Heart left ventricle (tissue), 16 donors: ENCODE results near the gene PCMTD2. TPM values are rescaled to one million over a fixed set of nuclear protein-coding genes. Genes with fewer than 3 reads are reported as not detected.

Experiments used
- ATAC-seq, 4 donors: fragments of 200-7000 bp; cut with Tn5 transposase; one replicate each; pipeline ENCODE4 v1.9.1; 2020 to 2022; ENCODE audit warnings: moderate library complexity in 4 of 4, mild to moderate bottlenecking in 3 of 4, moderate number of reproducible peaks in 1 of 4
- DNase-seq, 5 donors: peaks; one replicate each; pipeline ENCODE4 v3.0.0-alpha.2; 2020
- H3K27ac ChIP-seq, 12 donors: fragments of 200-600 bp; sonication (generic) in 4 of 12; one replicate each; pipeline versions ENCODE4 v1.5.0 to v1.8.0; 2016 to 2022; ENCODE audit warnings: mild to moderate bottlenecking in 2 of 12
- H3K27me3 ChIP-seq, 9 donors: fragments of 200-600 bp; sonication (generic) in 2 of 9; one replicate each; pipeline versions ENCODE4 v1.5.1 to v1.8.0; 2016 to 2022; ENCODE audit warnings: mild to moderate bottlenecking in 3 of 9
- H3K36me3 ChIP-seq, 9 donors: fragments of 200-600 bp; sonication (generic) in 2 of 9; one replicate each; pipeline versions ENCODE4 v1.5.0 to v1.8.0; 2018 to 2022; ENCODE audit warnings: mild to moderate bottlenecking in 2 of 9
- H3K4me1 ChIP-seq, 12 donors: fragments of 200-600 bp; sonication (generic) in 4 of 12; one replicate each; pipeline versions ENCODE4 v1.5.0 to v1.8.0; 2016 to 2022; ENCODE audit warnings: mild to moderate bottlenecking in 3 of 12
- H3K4me3 ChIP-seq, 12 donors: fragments of 200-600 bp; sonication (generic) in 4 of 12; one replicate each; pipeline versions ENCODE4 v1.5.0 to v1.8.0; 2017 to 2022; ENCODE audit warnings: mild to moderate bottlenecking in 9 of 12, moderate library complexity in 4 of 12
- H3K9me3 ChIP-seq, 12 donors: fragments of 200-600 bp; sonication (generic) in 4 of 12; one replicate each; pipeline versions ENCODE4 v1.5.0 to v1.8.0; 2016 to 2022; ENCODE audit warnings: mild to moderate bottlenecking in 1 of 12
- CTCF ChIP-seq, 12 donors: fragments of 200-600 bp; sonication (generic) in 4 of 12; IDR thresholded peaks; one replicate each; pipeline versions ENCODE4 v1.5.0 to v1.8.0; 2018 to 2022; ENCODE audit warnings: antibody characterized with exemption in 12 of 12, mild to moderate bottlenecking in 5 of 12
- POLR2A ChIP-seq, 2 donors: fragments of 450-650 bp; IDR thresholded peaks; one replicate each; pipeline ENCODE4 v1.6.1; 2017; ENCODE audit warnings: antibody characterized with exemption in 2 of 2, mild to moderate bottlenecking in 2 of 2, moderate library complexity in 2 of 2
- WGBS, 4 donors: extraction: QIAGEN DNeasy Blood & Tissue Kit in 2 of 4; methylation state at CpG; one replicate each; pipeline versions ENCODE4 v1.1.5 to v1.1.7; 2013 to 2018; 5-methylcytosine and 5-hydroxymethylcytosine counted together
- intact Hi-C, 10 donors: fragments of 100-400 bp; cut with DNase I; formaldehyde crosslinking; loops; one replicate each; pipeline versions ENCODE4 v1.11.1 to v1.14.2; 2022
- long read RNA-seq, 3 donors: library from polyadenylated mRNA; unstranded; transcript quantifications; one replicate each; pipeline ENCODE4 v2.0.0, GENCODE V29; 2020 to 2021
- polyA plus RNA-seq, 2 donors: library from polyadenylated mRNA; stranded (reverse); fragments of 200-250 nt; gene quantifications; one replicate each; pipeline ENCODE4 v1.2.3, GENCODE V29; 2013
- total RNA-seq, 9 donors: library from RNA; depleted of rRNA in 2 of 9; stranded (reverse); fragments of >200 nt in 2 of 9; fragmentation: NEBNext Ultra II Directional in 3 of 9; extraction: Animal tissue kit (Norgen Biotek cat#: 25700) in 3 of 9; gene quantifications; one replicate each; pipeline versions ENCODE4 v1.1.0 to v1.2.4, GENCODE V29; 2016 to 2023
- donor health status: ischemic (EF 13 %, LVEDD 7.1; RV severe dilation, severe dysfunction).
- donor health status: healthy with polysubstance abuse.
- donor health status: DM: no; HTN: yes; CAD: no.
- donor health status: DM: no; HTN: no; CAD: no.
- donor health status: ischemic (EF 25% LVEDD 6.9; RV normal size, moderate dysfunction).
- donor health status: ischemic (EF 25% LVEDD 5.7; RV mildly dilated, moderate dysfunction).
- donor health status: healthy.
- donor health status: DM: yes; HTN: yes; CAD: no.
- donor health status: ischemic (EF 35%, LVEDD 5.7; RV mildly dilated, moderate dysfunction).
- donor health status: nonischemic (EF 11% LVEDD 7.7; RV severe dilation, severe dysfunction).
- donor health status: DM: yes; HTN: yes; CAD: no.
- donor health status: PGD.
- donor health status: ischemic (EF 29% LVEDD 5.4; RV normal size, mild dysfunction).
- donor health status: nonischemic (EF 23%, LVEDD 6.1; RV moderate dilation, normal function).

Gene PCMTD2
- 100 to 1,000 TPM in 1 of 9 donors, 10 to 100 TPM in 8; 41.7 to 128 (median 66.6) TPM for total RNA-seq
- 10 to 100 TPM; 23.9 to 29.5 TPM for polyA plus RNA-seq
- long read RNA-seq, donor 1, transcript PCMTD2-204 (6 exons, 3,212 nt) = minor isoform, 8 of 165 reads
- long read RNA-seq, donor 1, transcript PCMTD2-203 (6 exons, 3,843 nt) = major isoform, 115 of 165 reads
- long read RNA-seq, donor 1, partial matches to known transcripts = 15 of 165 reads
- long read RNA-seq, donor 1, other reads (novel, unspliced or antisense) = 27 of 165 reads
- long read RNA-seq, donor 2, transcript PCMTD2-203 (6 exons, 3,843 nt) = major isoform, 148 of 223 reads
- long read RNA-seq, donor 2, transcript PCMTD2-204 (6 exons, 3,212 nt) = minor isoform, 12 of 223 reads
- long read RNA-seq, donor 2, partial matches to known transcripts = 25 of 223 reads
- long read RNA-seq, donor 2, other reads (novel, unspliced or antisense) = 34 of 223 reads
- long read RNA-seq, donor 3, transcript PCMTD2-204 (6 exons, 3,212 nt) = minor isoform, 5 of 80 reads
- long read RNA-seq, donor 3, transcript PCMTD2-203 (6 exons, 3,843 nt) = major isoform, 51 of 80 reads
- long read RNA-seq, donor 3, partial matches to known transcripts = 6 of 80 reads
- long read RNA-seq, donor 3, other reads (novel, unspliced or antisense) = 16 of 80 reads

- DNase-seq = peak; percentile 83 to 92 (median 86)
- H3K4me3 ChIP-seq = peak within 1 kb of the TSS; percentile 27 to 95 (median 76)
- TF ChIP-seq POLR2A (IDR thresholded peaks at IDR 0.05) (peak in 1 of 2 donors; percentile 84), CTCF (IDR thresholded peaks at IDR 0.05) (no peak)
- H3K27ac ChIP-seq = peak within 1 kb of the TSS; percentile 84 to 97 (median 90)
- no peaks in the 10 kb centered on the region for H3K9me3 ChIP-seq
- ATAC-seq = peak; percentile 79 to 94 (median 90)
- WGBS, 4 donors = 0 to 1% (median 0%) methylated on average over 28 to 96 of the region's 96 CpGs
- peaks cover 0 to 5% (median 0%) of the 10 kb centered on the region in 9 donors for H3K36me3 ChIP-seq
- peaks cover 6 to 52% (median 38%) of the 10 kb centered on the region in 12 donors for H3K4me1 ChIP-seq
- peaks cover 0 to 6% (median 0%) of the 10 kb centered on the region in 9 donors for H3K27me3 ChIP-seq
- intact Hi-C loops = loop anchor here in 3 of 10 donors (5.0 kb wide), 2 partner anchors 33 to 173 kb away; partner anchors contain the start of genes LKAAEAR1 (in 1 of the 3) and OPRL1 (in 1 of the 3)
Measured at GRCh38 chr20:64255361-64256281, at the start of gene PCMTD2. PCMTD2 (plus strand) TSS chr20:64255748; CDS start chr20:64259966, 4,218 bp downstream.

- TF ChIP-seq POLR2A (IDR thresholded peaks at IDR 0.05) = no peak
- TF ChIP-seq CTCF (IDR thresholded peaks at IDR 0.05) = no peak
- no peak overlapping the region for H3K27ac ChIP-seq
- intact Hi-C loops = no loop called here
- peaks cover 0 to 7% (median 0%) of the 10 kb centered on the region in 9 donors for H3K27me3 ChIP-seq
- H3K4me3 ChIP-seq = no peak overlapping the region
- no peaks in the 10 kb centered on the region for H3K9me3 ChIP-seq
- DNase-seq (peak in 1 of 5 donors; percentile 1), ATAC-seq (no peak)
- WGBS, 4 donors = 90 to 96% (median 91%) methylated on average over 8 of the region's 8 CpGs
- H3K36me3 ChIP-seq = no peaks in the 10 kb centered on the region
- H3K4me1 ChIP-seq = peaks cover 0 to 2% (median 0%) of the 10 kb centered on the region in 12 donors
Measured at GRCh38 chr20:64206614-64207013, 48.9 kb upstream of the PCMTD2 start.

- TF ChIP-seq CTCF (IDR thresholded peaks at IDR 0.05) (no peak), POLR2A (IDR thresholded peaks at IDR 0.05) (no peak)
- intact Hi-C loops = no loop called here
- Histone ChIP-seq H3K4me3 (no peak overlapping the region), H3K9me3 (no peaks in the 10 kb centered on the region), H3K27me3 (peaks cover 0 to 7% (median 0%) of the 10 kb centered on the region in 9 donors), H3K4me1 (peaks cover 0 to 14% (median 3%) of the 10 kb centered on the region in 12 donors), H3K27ac (no peak overlapping the region), H3K36me3 (no peaks in the 10 kb centered on the region)
- DNase-seq (peak in 1 of 5 donors; percentile 52), ATAC-seq (no peak)
- WGBS, 4 donors = 82 to 87% (median 84%) methylated on average over 25 of the region's 25 CpGs
Measured at GRCh38 chr20:64207641-64208590, 47.6 kb upstream of the PCMTD2 start.
